Activated CD8-positive, alpha-beta memory T cell treated with anti-CD3 and anti-CD28 coated beads, Interleukin-2, amount 10 ng/mL, durations not matched to agents 7 days and 5 days (primary cell): ENCODE data around the gene RAB9B. TPM values are rescaled to one million over a fixed set of nuclear protein-coding genes. Genes with fewer than 3 reads are reported as not detected.

ENCODE experiments used
- ATAC-seq: fragments of 150-1000 bp; cut with Tn5 transposase; one replicate; pipeline ENCODE4 v1.10.0; 2021; ENCODE audit warnings: moderate library complexity
- CTCF ChIA-PET: fragments of 350-600 bp; sonication (Branson Sonifier 250); formaldehyde crosslinking; loops from one replicate; lab custom pipeline; 2021; ENCODE audit warnings: antibody characterized with exemption; lab: Charles Lee
- DNase-seq: peaks from one replicate; pipeline ENCODE4 v3.0.0-alpha.2; 2020
- H3K27ac Mint-ChIP-seq: one replicate; pipeline ENCODE4 v1.8.0; 2021; ENCODE audit warnings: mild to moderate bottlenecking, mixed read lengths
- H3K27me3 Mint-ChIP-seq: one replicate; pipeline ENCODE4 v1.8.0; 2021; ENCODE audit warnings: mixed read lengths
- H3K36me3 Mint-ChIP-seq: one replicate; pipeline ENCODE4 v1.8.0; 2021; ENCODE audit warnings: mild to moderate bottlenecking, mixed read lengths
- H3K4me1 Mint-ChIP-seq: one replicate; pipeline ENCODE4 v1.8.0; 2021; ENCODE audit warnings: mixed read lengths
- H3K4me3 Mint-ChIP-seq: one replicate; pipeline ENCODE4 v1.8.0; 2021; ENCODE audit warnings: mild to moderate bottlenecking, moderate library complexity, mixed read lengths
- H3K9me3 Mint-ChIP-seq: one replicate; pipeline ENCODE4 v1.8.0; 2022; ENCODE audit warnings: low read depth, mixed read lengths
- total RNA-seq, 2 experiments: library from RNA; stranded (reverse); gene quantifications; one replicate each; pipeline ENCODE4 v1.2.3, GENCODE V29; 2021

RAB9B gene
- total RNA-seq, 2 experiments from 2014 or later, result 0.19 to 0.26 TPM

GRCh38 chrX:103779141-103779789 lies 52.8 kb downstream of the RAB9B start:
- H3K9me3 Mint-ChIP-seq, result no peaks in the 10 kb centered on the region
- H3K27ac Mint-ChIP-seq, result no peak overlapping the region
- no peak overlapping the region for H3K4me3 Mint-ChIP-seq
- no peaks in the 10 kb centered on the region for H3K36me3 Mint-ChIP-seq
- DNase-seq, result no peak
- H3K4me1 Mint-ChIP-seq, result peaks cover 8% of the 10 kb centered on the region
- no peak for ATAC-seq
- H3K27me3 Mint-ChIP-seq, result peaks cover 7% of the 10 kb centered on the region
- CTCF ChIA-PET, result no interaction called here

GRCh38 chrX:103776546-103776945 lies 55.5 kb downstream of the RAB9B start, which contains the start of gene PLP1:
Gene PLP1 (plus strand): TSS chrX:103776840. CDS start chrX:103776996, 156 bp downstream.
- H3K27me3 Mint-ChIP-seq, result peaks cover 7% of the 10 kb centered on the region
- no peak for ATAC-seq
- no peak within 1 kb of the TSS for H3K4me3 Mint-ChIP-seq

DNA sequence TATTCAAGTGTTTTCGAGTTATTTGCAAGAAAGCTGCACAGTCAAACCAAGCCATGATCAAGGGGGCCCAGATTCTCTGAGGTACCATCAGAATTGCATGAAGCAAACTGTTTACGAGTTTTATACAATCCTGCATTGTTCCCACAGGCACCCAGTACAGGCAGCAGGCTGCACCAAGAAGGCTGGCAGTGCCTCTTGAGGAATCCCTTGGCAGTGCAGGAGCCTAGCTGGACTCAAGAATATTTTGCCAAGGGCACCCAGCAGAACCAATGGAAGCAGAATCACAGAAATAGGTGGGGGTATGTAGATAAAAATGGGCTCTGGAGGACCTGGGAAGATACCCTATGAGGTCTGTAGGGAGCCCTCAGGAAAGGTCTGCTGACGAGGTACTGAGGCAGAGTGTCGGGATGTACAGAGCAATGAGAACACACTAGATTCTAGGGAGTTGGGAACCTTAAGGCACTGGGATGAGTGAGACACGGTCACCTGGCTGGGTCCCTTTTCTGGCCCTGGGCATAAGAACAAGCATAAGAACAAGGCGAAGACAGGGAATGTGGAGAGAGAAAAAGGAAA lies 57.9 kb downstream of the RAB9B start:
- Mint-ChIP-seq H3K27me3 (peaks cover 7% of the 10 kb centered on the region), H3K4me1 (no peaks in the 10 kb centered on the region), H3K9me3 (no peaks in the 10 kb centered on the region), H3K27ac (no peak overlapping the region), H3K36me3 (no peaks in the 10 kb centered on the region), H3K4me3 (no peak overlapping the region)
- CTCF ChIA-PET, result interaction anchor here (1.2 kb wide), 1 partner anchor 64 kb away, joined by 3 read pairs; the partner anchor contains the start of gene TMEM31
- ATAC-seq (no peak), DNase-seq (no peak)

More at GRCh38 chrX:103776546-103776945, 55.5 kb downstream of the RAB9B start, which contains the start of gene PLP1:
- Mint-ChIP-seq H3K36me3 (no peaks in the 10 kb centered on the region), H3K27ac (no peak within 1 kb of the TSS), H3K9me3 (no peaks in the 10 kb centered on the region), H3K4me1 (no peaks in the 10 kb centered on the region)
- CTCF ChIA-PET, result no interaction called here
- DNase-seq, result no peak

DNA sequence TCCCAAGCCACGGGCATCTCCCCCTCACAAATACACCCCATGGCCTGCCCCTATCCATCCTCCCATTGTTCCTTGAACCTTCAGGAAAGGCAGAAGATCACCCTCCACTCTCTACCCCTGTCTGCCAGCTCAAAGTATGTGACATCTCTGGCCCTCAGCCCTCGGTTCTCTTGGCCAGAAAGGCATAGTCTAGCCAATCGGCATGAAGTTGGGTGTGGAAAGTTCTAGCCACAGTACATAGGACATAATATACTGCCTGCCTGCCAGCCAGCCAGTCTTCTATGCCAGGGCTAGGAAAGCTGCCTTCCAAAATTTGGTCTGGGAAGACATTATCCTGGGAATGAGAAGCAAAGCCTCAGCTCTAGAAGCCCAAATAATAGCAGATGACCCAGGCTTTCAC lies 58.6 kb downstream of the RAB9B start:
- ATAC-seq (no peak), DNase-seq (no peak)
- Mint-ChIP-seq H3K4me3 (no peak overlapping the region), H3K27me3 (peaks cover 7% of the 10 kb centered on the region), H3K36me3 (no peaks in the 10 kb centered on the region), H3K4me1 (no peaks in the 10 kb centered on the region), H3K27ac (no peak overlapping the region), H3K9me3 (no peaks in the 10 kb centered on the region)
- CTCF ChIA-PET, result no interaction called here

Other genes starting within 250 kb of the RAB9B start
- gene TCEAL4, start 246.7 kb downstream of the RAB9B start, total RNA-seq, result 1 to 10 TPM; 3.5 to 5.0 TPM
- gene TCEAL3, start 224.3 kb downstream of the RAB9B start, total RNA-seq, result 1 to 10 TPM; 1.3 to 3.1 TPM
- gene TCEAL1, start 203.3 kb downstream of the RAB9B start, total RNA-seq, result 10 to 100 TPM in 1 of 2 experiments, 1 to 10 TPM in 1; 6.7 to 10.3 TPM
- gene MORF4L2, start 145.6 kb downstream of the RAB9B start, total RNA-seq, result 100 to 1,000 TPM; 130 to 159 TPM
- gene TMEM31, start 121.3 kb downstream of the RAB9B start, total RNA-seq, result not detected
- gene PLP1, start 55.4 kb downstream of the RAB9B start, total RNA-seq, result not detected
- gene TMSB15B, start 130.4 kb upstream of the RAB9B start, total RNA-seq, result 10 to 100 TPM in 1 of 2 experiments, 1 to 10 TPM in 1; 9.3 to 10.5 TPM
- gene H2BW1, start 181.5 kb upstream of the RAB9B start, total RNA-seq, result not detected
- gene H2BW2, start 207.7 kb upstream of the RAB9B start, total RNA-seq, result not detected
- gene TMSB15C, start 244.0 kb upstream of the RAB9B start, total RNA-seq, result 1 to 10 TPM; 4.6 TPM